ENCODE data around the gene PHACTR2. TPM values are rescaled to one million over a fixed set of nuclear protein-coding genes. Genes with fewer than 3 reads are reported as not detected.

The PHACTR2 gene
- total and polyA plus RNA-seq, 4 donors, result 4.0 to 23.8 (median 15.0) TPM

DNA sequence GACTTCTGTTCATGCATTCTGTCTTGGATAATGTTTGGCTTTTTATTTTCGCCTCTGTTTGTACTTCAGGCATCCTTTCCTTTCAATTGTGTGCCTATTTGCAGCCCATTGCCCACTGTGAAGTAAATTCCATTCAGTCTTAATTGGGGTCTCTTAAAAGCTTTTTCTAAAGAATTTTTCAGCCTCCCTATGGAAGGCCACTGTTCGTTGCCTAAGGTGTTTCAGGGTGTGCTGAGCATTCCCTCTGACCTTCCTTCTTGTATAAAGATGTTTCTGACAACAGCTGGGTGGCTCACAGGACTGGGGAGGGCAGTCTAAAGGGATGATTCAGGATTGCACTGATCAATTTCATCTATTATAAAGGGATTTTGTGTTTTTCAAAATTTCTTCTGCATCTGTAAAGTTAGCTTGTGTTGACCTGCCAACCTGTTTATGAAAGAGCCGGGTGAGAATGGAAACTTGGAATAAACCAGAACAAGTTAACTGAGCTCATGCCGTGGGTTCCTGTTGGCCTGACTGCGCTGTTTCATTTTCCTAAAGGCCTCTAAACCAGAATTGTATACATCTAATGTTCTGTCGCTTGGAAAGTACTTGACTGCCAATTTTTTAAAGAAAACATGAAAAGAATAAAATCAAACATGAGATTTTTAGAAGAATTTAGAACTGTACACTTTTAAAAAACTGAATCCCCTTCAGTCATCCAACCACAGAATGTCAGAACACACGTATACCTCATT, 14.3 kb downstream of the PHACTR2 start:
- no peaks in the 10 kb centered on the region for H3K9me3 ChIP-seq (ENCODE audit: control insufficient read depth in 4 of 4, low read length in 3 of 4)
- peaks cover 1 to 13% (median 4%) of the 10 kb centered on the region in 4 donors for H3K4me1 ChIP-seq (ENCODE audit: control insufficient read depth in 4 of 4, insufficient read depth in 4 of 4, low read length in 3 of 4)
- TF ChIP-seq RXRA (IDR thresholded peaks at IDR 0.05) (no peak), YY1 (IDR thresholded peaks at IDR 0.05) (no peak), GABPA (IDR thresholded peaks at IDR 0.05 in 1 of 2, conservative IDR thresholded peaks at IDR 0.05 in 1 of 2) (no peak), HNF4G (IDR thresholded peaks at IDR 0.05) (no peak), FOXA1 (IDR thresholded peaks at IDR 0.05) (no peak), EGR1 (IDR thresholded peaks at IDR 0.05; ENCODE audit: low read depth in 2 of 2) (no peak)
- TF ChIP-seq, protein P1, sequence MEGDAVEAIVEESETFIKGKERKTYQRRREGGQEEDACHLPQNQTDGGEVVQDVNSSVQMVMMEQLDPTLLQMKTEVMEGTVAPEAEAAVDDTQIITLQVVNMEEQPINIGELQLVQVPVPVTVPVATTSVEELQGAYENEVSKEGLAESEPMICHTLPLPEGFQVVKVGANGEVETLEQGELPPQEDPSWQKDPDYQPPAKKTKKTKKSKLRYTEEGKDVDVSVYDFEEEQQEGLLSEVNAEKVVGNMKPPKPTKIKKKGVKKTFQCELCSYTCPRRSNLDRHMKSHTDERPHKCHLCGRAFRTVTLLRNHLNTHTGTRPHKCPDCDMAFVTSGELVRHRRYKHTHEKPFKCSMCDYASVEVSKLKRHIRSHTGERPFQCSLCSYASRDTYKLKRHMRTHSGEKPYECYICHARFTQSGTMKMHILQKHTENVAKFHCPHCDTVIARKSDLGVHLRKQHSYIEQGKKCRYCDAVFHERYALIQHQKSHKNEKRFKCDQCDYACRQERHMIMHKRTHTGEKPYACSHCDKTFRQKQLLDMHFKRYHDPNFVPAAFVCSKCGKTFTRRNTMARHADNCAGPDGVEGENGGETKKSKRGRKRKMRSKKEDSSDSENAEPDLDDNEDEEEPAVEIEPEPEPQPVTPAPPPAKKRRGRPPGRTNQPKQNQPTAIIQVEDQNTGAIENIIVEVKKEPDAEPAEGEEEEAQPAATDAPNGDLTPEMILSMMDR (IDR thresholded peaks at IDR 0.05; ENCODE audit: low read depth, low read length, missing input control), result no peak
- 84% methylated on average over 7 of the region's 7 CpGs for WGBS
- H3K27me3 ChIP-seq (ENCODE audit: control insufficient read depth in 4 of 4, insufficient read depth in 4 of 4, low read length in 3 of 4), result no peaks in the 10 kb centered on the region
- H3K4me3 ChIP-seq (ENCODE audit: low read depth in 1 of 3, low read length in 3 of 3), result no peak overlapping the region
- peaks cover 0 to 1% (median 0%) of the 10 kb centered on the region in 4 donors for H3K36me3 ChIP-seq (ENCODE audit: control insufficient read depth in 4 of 4, insufficient read depth in 3 of 4, low read depth in 1 of 4, low read length in 3 of 4)
- H3K9ac ChIP-seq (ENCODE audit: low read depth in 1 of 2, low read length in 2 of 2), result no peak overlapping the region
- no peak for DNase-seq (ENCODE audit: low spot score)
- H3K27ac ChIP-seq (ENCODE audit: low read depth in 1 of 2, low read length in 2 of 2), result no peak overlapping the region

DNA sequence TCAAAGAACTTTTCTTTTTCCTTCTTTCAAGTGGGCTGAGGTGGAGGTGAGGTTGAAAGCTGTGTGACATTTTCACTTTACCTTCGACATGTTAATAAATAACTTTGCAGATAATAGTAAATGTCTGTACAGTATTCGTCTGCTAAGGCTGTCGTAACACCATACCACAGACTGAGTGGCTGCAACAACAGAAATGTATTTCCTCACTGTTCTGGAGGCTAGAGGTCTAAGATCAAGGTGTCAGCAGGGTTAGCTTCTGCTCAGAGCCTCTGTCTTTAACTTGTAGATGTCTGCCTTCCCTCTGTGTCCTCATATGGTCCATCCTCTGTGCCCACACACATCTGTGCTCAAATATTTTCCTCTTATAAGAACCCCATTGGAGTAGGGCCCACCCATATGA, 14.9 kb downstream of the PHACTR2 start:
- 83% methylated on average over 3 of the region's 3 CpGs for WGBS
- H3K27ac ChIP-seq (ENCODE audit: low read depth in 1 of 2, low read length in 2 of 2), result no peak overlapping the region
- peaks cover 1 to 14% (median 4%) of the 10 kb centered on the region in 4 donors for H3K4me1 ChIP-seq (ENCODE audit: control insufficient read depth in 4 of 4, insufficient read depth in 4 of 4, low read length in 3 of 4)
- TF ChIP-seq EGR1 (IDR thresholded peaks at IDR 0.05; ENCODE audit: low read depth in 2 of 2) (no peak), GABPA (IDR thresholded peaks at IDR 0.05 in 1 of 2, conservative IDR thresholded peaks at IDR 0.05 in 1 of 2) (no peak), YY1 (IDR thresholded peaks at IDR 0.05) (no peak), NR2F2 (IDR thresholded peaks at IDR 0.05) (no peak), JUND (IDR thresholded peaks at IDR 0.05) (no peak), RXRA (IDR thresholded peaks at IDR 0.05) (no peak), RAD21 (IDR thresholded peaks at IDR 0.05) (no peak), FOXA2 (IDR thresholded peaks at IDR 0.05) (no peak), TAF1 (conservative IDR thresholded peaks at IDR 0.05) (no peak), HNF4G (IDR thresholded peaks at IDR 0.05) (no peak), FOXA1 (IDR thresholded peaks at IDR 0.05) (no peak)
- TF ChIP-seq, protein P2, sequence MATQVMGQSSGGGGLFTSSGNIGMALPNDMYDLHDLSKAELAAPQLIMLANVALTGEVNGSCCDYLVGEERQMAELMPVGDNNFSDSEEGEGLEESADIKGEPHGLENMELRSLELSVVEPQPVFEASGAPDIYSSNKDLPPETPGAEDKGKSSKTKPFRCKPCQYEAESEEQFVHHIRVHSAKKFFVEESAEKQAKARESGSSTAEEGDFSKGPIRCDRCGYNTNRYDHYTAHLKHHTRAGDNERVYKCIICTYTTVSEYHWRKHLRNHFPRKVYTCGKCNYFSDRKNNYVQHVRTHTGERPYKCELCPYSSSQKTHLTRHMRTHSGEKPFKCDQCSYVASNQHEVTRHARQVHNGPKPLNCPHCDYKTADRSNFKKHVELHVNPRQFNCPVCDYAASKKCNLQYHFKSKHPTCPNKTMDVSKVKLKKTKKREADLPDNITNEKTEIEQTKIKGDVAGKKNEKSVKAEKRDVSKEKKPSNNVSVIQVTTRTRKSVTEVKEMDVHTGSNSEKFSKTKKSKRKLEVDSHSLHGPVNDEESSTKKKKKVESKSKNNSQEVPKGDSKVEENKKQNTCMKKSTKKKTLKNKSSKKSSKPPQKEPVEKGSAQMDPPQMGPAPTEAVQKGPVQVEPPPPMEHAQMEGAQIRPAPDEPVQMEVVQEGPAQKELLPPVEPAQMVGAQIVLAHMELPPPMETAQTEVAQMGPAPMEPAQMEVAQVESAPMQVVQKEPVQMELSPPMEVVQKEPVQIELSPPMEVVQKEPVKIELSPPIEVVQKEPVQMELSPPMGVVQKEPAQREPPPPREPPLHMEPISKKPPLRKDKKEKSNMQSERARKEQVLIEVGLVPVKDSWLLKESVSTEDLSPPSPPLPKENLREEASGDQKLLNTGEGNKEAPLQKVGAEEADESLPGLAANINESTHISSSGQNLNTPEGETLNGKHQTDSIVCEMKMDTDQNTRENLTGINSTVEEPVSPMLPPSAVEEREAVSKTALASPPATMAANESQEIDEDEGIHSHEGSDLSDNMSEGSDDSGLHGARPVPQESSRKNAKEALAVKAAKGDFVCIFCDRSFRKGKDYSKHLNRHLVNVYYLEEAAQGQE (IDR thresholded peaks at IDR 0.05), result no peak
- TF ChIP-seq, protein P3, sequence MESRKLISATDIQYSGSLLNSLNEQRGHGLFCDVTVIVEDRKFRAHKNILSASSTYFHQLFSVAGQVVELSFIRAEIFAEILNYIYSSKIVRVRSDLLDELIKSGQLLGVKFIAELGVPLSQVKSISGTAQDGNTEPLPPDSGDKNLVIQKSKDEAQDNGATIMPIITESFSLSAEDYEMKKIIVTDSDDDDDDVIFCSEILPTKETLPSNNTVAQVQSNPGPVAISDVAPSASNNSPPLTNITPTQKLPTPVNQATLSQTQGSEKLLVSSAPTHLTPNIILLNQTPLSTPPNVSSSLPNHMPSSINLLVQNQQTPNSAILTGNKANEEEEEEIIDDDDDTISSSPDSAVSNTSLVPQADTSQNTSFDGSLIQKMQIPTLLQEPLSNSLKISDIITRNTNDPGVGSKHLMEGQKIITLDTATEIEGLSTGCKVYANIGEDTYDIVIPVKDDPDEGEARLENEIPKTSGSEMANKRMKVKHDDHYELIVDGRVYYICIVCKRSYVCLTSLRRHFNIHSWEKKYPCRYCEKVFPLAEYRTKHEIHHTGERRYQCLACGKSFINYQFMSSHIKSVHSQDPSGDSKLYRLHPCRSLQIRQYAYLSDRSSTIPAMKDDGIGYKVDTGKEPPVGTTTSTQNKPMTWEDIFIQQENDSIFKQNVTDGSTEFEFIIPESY (IDR thresholded peaks at IDR 0.05), result no peak
- TF ChIP-seq, protein P4, sequence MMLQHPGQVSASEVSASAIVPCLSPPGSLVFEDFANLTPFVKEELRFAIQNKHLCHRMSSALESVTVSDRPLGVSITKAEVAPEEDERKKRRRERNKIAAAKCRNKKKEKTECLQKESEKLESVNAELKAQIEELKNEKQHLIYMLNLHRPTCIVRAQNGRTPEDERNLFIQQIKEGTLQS (IDR thresholded peaks at IDR 0.05), result no peak
- TF ChIP-seq, protein P5, sequence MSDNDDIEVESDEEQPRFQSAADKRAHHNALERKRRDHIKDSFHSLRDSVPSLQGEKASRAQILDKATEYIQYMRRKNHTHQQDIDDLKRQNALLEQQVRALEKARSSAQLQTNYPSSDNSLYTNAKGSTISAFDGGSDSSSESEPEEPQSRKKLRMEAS (IDR thresholded peaks at IDR 0.05), result no peak
- no peaks in the 10 kb centered on the region for H3K27me3 ChIP-seq (ENCODE audit: control insufficient read depth in 4 of 4, insufficient read depth in 4 of 4, low read length in 3 of 4)
- peaks cover 0 to 1% (median 0%) of the 10 kb centered on the region in 4 donors for H3K36me3 ChIP-seq (ENCODE audit: control insufficient read depth in 4 of 4, insufficient read depth in 3 of 4, low read depth in 1 of 4, low read length in 3 of 4)
- no peak overlapping the region for H3K9ac ChIP-seq (ENCODE audit: low read depth in 1 of 2, low read length in 2 of 2)
- DNase-seq (ENCODE audit: low spot score), result no peak
- no peak overlapping the region for H3K4me3 ChIP-seq (ENCODE audit: low read depth in 1 of 3, low read length in 3 of 3)
- no peaks in the 10 kb centered on the region for H3K9me3 ChIP-seq (ENCODE audit: control insufficient read depth in 4 of 4, low read length in 3 of 4)
